Measurements from ENCODE around the gene MXRA7.

The MXRA7 gene

GRCh38 chr17:76695059-76695831, 15.5 kb downstream of the MXRA7 start:
- DNase-seq = no peak

GRCh38 chr17:76691379-76692191, 19.2 kb downstream of the MXRA7 start:
- no peak for DNase-seq

- no peak for DNase-seq
These were observed 20.0 kb downstream of the MXRA7 start for GRCh38 chr17:76690596-76691280.

GRCh38 chr17:76689859-76690258, 20.9 kb downstream of the MXRA7 start:
- DNase-seq = no peak

- DNase-seq = no peak
These were observed 22.6 kb downstream of the MXRA7 start for GRCh38 chr17:76688165-76688622.

- no peak for DNase-seq
These were observed 23.2 kb downstream of the MXRA7 start for GRCh38 chr17:76687298-76688164.

GRCh38 chr17:76686538-76687297, 24.0 kb downstream of the MXRA7 start:
- DNase-seq = no peak

- DNase-seq = no peak
These were observed 24.9 kb downstream of the MXRA7 start for GRCh38 chr17:76685846-76686245.

- no peak for DNase-seq
These were observed 25.4 kb downstream of the MXRA7 start for GRCh38 chr17:76685366-76685765.

- no peak for DNase-seq
These were observed 26.0 kb downstream of the MXRA7 start for GRCh38 chr17:76684756-76685155.

- no peak for DNase-seq
These were observed 26.6 kb downstream of the MXRA7 start for GRCh38 chr17:76683921-76684745.

- no peak for DNase-seq
These were observed 27.6 kb downstream of the MXRA7 start for GRCh38 chr17:76683011-76683755.

GRCh38 chr17:76682296-76682695, 28.5 kb downstream of the MXRA7 start:
- DNase-seq = no peak

- DNase-seq = peak in 1 of 2 experiments; percentile 44
These were observed 29.3 kb downstream of the MXRA7 start for GRCh38 chr17:76681222-76682137.

GRCh38 chr17:76679239-76679638, 31.5 kb downstream of the MXRA7 start:
- no peak for DNase-seq

GRCh38 chr17:76678330-76678729, 32.4 kb downstream of the MXRA7 start:
- DNase-seq = no peak

GRCh38 chr17:76677406-76677805, 33.4 kb downstream of the MXRA7 start:
- DNase-seq = no peak

GRCh38 chr17:76676629-76677028, 34.1 kb downstream of the MXRA7 start:
- no peak for DNase-seq

GRCh38 chr17:76675648-76676047, 35.1 kb downstream of the MXRA7 start:
- DNase-seq = no peak

All from NCI-H187 (cell line).